IPS-11a (cell line): ENCODE results near the gene MGMT.

Experiments used
- H3K4me3 ChIP-seq: one replicate; pipeline ENCODE4 v1.5.1; 2013; ENCODE audit warnings: low read depth, low read length, control low read depth

Gene MGMT

GRCh38 chr10:129581827-129582411 lies 114.9 kb downstream of the MGMT start:
- no peak overlapping the region for H3K4me3 ChIP-seq

DNA sequence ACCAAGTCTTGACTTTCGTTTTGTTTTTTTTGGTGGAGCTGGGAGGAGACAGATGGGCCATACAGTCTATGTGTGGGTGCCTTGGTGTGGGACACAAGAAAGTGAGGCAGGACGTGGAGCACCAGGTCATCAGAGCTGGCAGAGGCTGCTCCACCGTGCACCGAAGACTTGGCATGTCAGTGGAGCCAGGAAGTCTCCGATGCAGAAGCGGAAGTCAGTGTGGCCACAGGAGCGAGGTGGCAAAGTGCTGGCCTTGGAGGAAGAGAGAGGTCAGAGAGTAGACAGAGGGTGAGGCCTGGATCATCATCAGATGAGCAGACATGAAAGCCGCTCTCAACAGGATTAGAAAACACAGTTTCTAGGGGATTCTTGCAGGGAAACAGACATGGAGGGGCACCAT lies 116.8 kb downstream of the MGMT start:
- H3K4me3 ChIP-seq: no peak overlapping the region

GRCh38 chr10:129586898-129587443 lies 119.9 kb downstream of the MGMT start:
- no peak overlapping the region for H3K4me3 ChIP-seq

DNA sequence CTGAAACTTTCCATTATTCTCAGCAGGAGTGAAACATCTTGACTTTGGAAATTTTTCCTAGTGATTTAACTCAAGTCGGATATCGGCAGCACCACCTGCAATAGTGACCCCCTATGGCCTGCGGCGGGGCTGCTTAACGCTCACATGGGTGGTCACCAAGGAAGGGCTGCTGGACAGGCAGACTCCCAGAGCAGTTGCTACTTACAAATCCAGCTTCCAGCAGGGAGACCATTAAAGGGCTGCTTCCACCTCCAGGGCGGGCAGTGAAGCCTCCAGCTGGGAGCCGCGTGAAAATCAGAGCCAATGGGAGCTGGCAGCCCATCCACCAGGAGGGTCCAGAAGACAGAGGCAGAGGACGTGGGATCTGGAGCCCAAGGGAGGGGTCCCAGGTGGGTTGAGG lies 122.5 kb downstream of the MGMT start:
- no peak overlapping the region for H3K4me3 ChIP-seq

DNA sequence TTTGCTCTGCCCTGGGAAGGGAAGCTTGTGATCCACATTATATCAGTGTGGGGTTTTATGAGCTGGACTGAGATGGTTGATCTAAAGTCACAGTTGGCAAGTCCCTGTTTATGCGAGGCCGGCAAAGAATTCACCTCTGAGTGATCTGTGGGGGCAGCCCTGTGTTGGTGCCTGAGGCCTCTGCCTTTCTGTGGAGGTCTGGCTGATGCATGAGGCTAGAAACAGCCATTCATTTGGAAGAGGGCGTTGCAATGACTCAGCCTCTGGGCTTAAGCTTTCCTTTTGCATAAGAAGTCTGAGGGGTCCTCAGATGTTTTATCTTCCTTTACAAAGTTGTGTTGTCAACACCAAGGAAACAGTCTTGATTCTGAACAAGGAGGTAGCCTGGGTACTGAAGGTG lies 126.9 kb downstream of the MGMT start:
- H3K4me3 ChIP-seq: no peak overlapping the region

DNA sequence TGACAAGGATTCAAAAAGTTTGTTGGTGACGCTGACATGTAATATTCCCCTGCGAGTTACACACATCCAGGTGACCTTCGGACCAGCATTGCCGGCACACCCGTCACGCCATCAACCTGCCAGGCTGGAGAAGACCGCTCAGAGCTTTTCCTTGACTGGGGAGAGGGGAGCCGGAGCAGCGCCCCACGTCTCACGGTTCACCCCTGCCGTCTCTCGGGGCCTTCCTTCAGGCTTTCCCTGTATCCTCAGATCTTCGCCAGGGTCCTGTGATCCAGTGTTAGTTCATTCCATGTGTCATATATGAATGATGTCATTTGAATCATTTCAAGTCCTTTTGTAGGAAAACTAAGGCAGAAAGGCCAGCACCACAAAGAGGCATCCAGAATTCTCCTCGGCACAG lies 127.8 kb downstream of the MGMT start:
- no peak overlapping the region for H3K4me3 ChIP-seq

DNA sequence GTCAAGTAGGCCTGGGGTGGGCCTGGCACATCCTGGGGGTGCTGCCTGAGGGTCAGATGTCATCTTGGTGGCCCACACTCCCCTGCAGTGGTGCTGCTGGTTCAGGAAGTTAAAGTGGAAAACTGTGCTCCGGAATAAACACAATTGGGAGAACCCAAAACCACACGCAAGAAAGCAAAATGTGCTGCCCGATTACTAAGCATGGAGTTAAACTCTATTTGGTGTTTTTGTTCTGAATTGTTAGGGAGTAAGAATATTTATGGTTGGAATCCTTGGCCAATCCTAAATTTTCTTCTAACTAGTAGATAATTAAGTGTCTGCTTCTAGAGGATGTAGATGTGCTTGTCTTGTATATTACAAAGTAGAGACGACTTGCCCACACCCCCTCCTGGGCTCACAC lies 131.4 kb downstream of the MGMT start:
- H3K4me3 ChIP-seq: no peak overlapping the region

- H3K4me3 ChIP-seq: no peak overlapping the region
These were observed 132.1 kb downstream of the MGMT start for GRCh38 chr10:129599160-129599559.

GRCh38 chr10:129601737-129602136 lies 134.7 kb downstream of the MGMT start:
- no peak overlapping the region for H3K4me3 ChIP-seq

- no peak overlapping the region for H3K4me3 ChIP-seq
These were observed 136.0 kb downstream of the MGMT start for GRCh38 chr10:129602938-129603535.

DNA sequence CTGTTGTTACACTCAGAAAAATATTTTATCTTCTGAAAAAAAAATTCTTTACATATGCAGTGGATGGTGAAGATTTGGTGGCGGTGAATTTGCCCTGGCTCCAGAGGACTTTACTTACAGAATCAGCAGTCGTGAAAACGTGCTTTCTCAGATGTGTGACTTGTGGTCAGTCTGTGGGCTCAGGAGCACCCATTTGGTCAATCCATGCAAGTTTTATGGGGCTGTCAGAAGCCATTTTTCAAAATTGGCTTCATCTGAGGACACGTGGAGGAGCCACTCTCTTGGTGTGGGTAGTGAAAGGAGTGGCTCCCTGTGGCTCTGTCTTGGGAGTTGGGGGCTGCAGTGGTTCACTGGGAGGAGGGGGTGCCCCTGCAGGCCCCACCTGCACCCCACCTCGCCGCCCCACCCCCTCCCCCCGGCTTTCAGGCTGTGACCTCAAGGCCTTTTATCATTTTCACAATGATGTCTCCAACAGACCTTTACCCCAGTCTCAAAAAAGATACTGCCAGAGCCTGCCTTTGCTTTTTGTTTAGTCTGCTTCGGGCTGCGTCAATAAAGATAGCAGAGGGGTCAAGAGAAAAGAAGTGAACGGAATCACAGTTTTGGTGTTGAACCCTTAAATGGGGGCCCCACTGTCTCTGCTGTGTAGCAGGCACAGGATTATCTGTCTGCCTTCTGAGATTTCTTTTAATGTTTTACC lies 137.4 kb downstream of the MGMT start:
- no peak overlapping the region for H3K4me3 ChIP-seq

DNA sequence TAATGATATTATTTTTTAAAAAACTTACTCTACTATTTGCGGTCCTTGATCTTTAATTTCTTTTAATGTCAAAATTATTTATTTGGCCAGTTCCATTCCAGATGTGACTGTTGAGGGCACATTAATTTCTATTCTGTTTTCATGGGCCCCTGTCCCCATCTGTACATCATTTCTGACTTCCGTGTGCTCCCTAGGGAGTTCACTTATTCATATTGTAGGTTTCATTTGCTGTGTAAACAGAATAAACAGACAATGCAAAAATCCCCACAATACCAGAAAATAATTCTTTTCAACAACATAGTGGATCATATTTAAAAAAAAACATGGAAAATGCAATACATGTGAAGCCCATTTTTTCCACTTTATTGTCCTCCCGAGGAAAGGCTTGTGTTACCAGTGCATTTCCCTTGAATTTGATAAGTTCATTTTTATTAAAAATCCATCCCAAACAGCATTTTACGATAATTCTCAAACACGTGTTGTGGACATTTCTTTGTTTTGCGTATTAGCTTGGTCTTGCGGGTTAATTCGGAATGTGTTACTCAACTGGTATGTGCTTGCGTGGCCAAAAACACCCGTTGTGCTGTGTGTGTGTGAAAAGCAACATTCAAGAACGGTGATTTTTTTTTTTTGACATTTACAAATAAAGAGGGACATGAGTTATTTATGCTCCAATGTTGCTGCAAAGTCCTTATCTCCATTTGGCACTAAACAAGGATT lies 138.4 kb downstream of the MGMT start:
- H3K4me3 ChIP-seq: no peak overlapping the region

GRCh38 chr10:129605986-129606518 lies 139.0 kb downstream of the MGMT start:
- H3K4me3 ChIP-seq: no peak overlapping the region

DNA sequence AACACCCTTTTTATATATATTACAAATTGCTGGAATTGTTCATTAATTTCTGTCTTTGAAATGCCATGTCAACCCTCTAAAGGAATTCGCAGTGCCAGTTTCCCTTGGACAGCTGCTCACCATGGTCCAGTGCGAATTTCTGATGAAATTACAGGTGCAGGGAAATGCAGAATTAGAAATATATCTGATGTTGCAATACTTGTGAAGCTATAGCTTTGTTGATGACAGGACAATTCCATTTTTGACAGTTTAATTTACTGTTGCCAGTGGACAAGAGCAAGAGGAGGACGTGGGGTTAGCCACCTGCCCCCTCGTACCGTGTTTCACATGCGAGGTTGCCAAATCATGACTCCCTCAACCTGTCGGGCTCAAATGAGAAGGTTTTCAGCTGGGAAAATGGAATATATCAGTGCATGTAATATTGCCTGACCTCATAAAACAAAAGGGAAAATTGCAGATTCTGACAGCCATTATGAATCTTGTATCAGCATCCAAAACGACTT lies 140.6 kb downstream of the MGMT start:
- H3K4me3 ChIP-seq: no peak overlapping the region

- no peak overlapping the region for H3K4me3 ChIP-seq
These were observed 141.6 kb downstream of the MGMT start for GRCh38 chr10:129608653-129609052.

GRCh38 chr10:129609551-129609950 lies 142.5 kb downstream of the MGMT start:
- H3K4me3 ChIP-seq: no peak overlapping the region

- no peak overlapping the region for H3K4me3 ChIP-seq
These were observed 145.6 kb downstream of the MGMT start for GRCh38 chr10:129612481-129613109.

GRCh38 chr10:129613377-129613980 lies 146.4 kb downstream of the MGMT start:
- H3K4me3 ChIP-seq: no peak overlapping the region

GRCh38 chr10:129614341-129614740 lies 147.3 kb downstream of the MGMT start:
- H3K4me3 ChIP-seq: no peak overlapping the region

DNA sequence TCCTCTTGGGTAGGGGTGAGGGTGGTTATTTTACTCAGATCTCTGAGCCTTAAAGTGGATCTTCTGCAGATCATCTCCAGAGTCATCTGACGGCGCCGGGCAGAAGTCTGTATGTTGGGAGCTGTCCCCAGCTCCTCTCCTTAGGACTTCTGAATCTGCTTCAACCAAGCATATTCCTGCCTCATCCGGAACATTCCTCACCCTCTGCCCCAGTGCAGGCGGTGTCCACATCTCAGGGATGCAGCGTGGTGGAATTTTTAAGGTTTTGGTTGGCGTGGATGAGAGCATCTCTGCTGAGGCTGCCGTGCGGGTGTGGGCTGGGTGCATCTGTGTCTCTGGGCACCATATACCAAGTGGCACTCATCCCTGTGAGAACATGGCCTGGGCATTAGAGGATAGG lies 148.3 kb downstream of the MGMT start:
- H3K4me3 ChIP-seq: no peak overlapping the region
